Vagina (tissue), 2 donors: ENCODE measurements around the gene CFAP74. TPM values are rescaled to one million over a fixed set of nuclear protein-coding genes. Genes with fewer than 3 reads are reported as not detected.
A peak's percentile ranks its signal among the peaks of the same experiment; 100 is the strongest.

Experiments used
- DNase-seq, 2 donors: peaks; one replicate each; pipeline ENCODE4 v3.0.0-alpha.2; 2017; ENCODE audit errors: extremely low spot score in 2 of 2
- H3K27ac ChIP-seq: fragments of 200-600 bp; sonication (generic); one replicate; pipeline ENCODE4 v1.5.1; 2019
- H3K27me3 ChIP-seq: fragments of 200-600 bp; sonication (generic); one replicate; pipeline ENCODE4 v1.5.1; 2019
- H3K36me3 ChIP-seq, 2 donors: fragments of 200-600 bp; sonication (generic); one replicate each; pipeline ENCODE4 v1.5.1; 2017 to 2019
- H3K4me1 ChIP-seq: fragments of 200-600 bp; sonication (generic); one replicate; pipeline ENCODE4 v1.5.1; 2019
- H3K4me3 ChIP-seq, 2 donors: fragments of 200-600 bp; sonication (generic); 1 replicate in 1 of 2; 2 replicates in 1 of 2; pipeline ENCODE4 v1.5.1; 2016 to 2019
- H3K9me3 ChIP-seq: fragments of 200-600 bp; sonication (generic); one replicate; pipeline ENCODE4 v1.5.1; 2019
- POLR2A ChIP-seq, 2 donors: fragments of 450-650 bp; IDR thresholded peaks; one replicate each; pipeline ENCODE4 v1.6.1; 2017; ENCODE audit warnings: antibody characterized with exemption in 2 of 2, mild to moderate bottlenecking in 2 of 2, moderate library complexity in 2 of 2
- POLR2AphosphoS5 ChIP-seq, 2 donors: sonication (generic); formaldehyde crosslinking; IDR thresholded peaks; one replicate each; pipeline ENCODE4 v1.9.0; 2017; ENCODE audit warnings: antibody characterized with exemption in 2 of 2, mild to moderate bottlenecking in 2 of 2, low read depth in 1 of 2; ENCODE audit not compliant: insufficient read depth in 1 of 2
- intact Hi-C: fragments of 100-400 bp; cut with DNase I; formaldehyde crosslinking; loops from one replicate; pipeline ENCODE4 v1.15.1; 2023
- total RNA-seq: library from RNA; depleted of rRNA; stranded (reverse); fragments of >200 nt; gene quantifications from one replicate; pipeline ENCODE4 v1.2.3, GENCODE V29; 2016
- TF ChIP-seq, protein P1 (sequence below), 3 experiments: fragments of 450-650 bp in 2 of 3; fragments of 200-600 bp in 1 of 3; sonication (generic) in 1 of 3; IDR thresholded peaks; one replicate each; pipeline ENCODE4 v1.5.1; 2017 to 2019; ENCODE audit warnings: antibody characterized with exemption in 3 of 3, mild to moderate bottlenecking in 2 of 3, moderate library complexity in 2 of 3

Gene CFAP74
- total RNA-seq, 1 donor from 2014 or later: not detected

DNA sequence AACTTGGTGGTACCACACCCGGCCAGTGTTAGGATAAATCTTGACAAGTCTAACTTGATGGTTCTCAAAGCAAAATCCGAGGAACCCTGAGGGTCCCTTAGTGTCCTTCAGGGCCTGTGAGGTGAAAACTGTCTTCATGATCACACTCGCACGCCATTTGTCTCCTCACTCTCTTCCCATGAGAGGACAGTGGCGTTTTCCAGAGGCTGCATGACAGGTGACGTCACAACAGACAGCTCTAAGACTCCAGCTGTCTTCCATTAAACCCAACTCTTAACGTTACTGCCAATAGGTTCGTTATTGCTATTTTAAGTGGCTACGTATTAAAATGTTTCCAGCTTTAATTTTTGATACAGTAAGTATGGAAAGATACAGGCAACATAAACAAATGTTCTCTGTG lies 13.8 kb downstream of the CFAP74 start:
- no peak for DNase-seq
- Histone ChIP-seq H3K36me3 (no peaks in the 10 kb centered on the region), H3K9me3 (no peaks in the 10 kb centered on the region), H3K4me3 (no peak overlapping the region), H3K27me3 (no peaks in the 10 kb centered on the region), H3K27ac (peak overlapping the region; percentile 70), H3K4me1 (peaks cover 23% of the 10 kb centered on the region)
- TF ChIP-seq, protein P1, sequence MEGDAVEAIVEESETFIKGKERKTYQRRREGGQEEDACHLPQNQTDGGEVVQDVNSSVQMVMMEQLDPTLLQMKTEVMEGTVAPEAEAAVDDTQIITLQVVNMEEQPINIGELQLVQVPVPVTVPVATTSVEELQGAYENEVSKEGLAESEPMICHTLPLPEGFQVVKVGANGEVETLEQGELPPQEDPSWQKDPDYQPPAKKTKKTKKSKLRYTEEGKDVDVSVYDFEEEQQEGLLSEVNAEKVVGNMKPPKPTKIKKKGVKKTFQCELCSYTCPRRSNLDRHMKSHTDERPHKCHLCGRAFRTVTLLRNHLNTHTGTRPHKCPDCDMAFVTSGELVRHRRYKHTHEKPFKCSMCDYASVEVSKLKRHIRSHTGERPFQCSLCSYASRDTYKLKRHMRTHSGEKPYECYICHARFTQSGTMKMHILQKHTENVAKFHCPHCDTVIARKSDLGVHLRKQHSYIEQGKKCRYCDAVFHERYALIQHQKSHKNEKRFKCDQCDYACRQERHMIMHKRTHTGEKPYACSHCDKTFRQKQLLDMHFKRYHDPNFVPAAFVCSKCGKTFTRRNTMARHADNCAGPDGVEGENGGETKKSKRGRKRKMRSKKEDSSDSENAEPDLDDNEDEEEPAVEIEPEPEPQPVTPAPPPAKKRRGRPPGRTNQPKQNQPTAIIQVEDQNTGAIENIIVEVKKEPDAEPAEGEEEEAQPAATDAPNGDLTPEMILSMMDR (IDR thresholded peaks at IDR 0.05): no peak
- TF ChIP-seq POLR2AphosphoS5 (IDR thresholded peaks at IDR 0.05; ENCODE audit: insufficient read depth in 1 of 2, low read depth in 1 of 2): no peak
- no peak for TF ChIP-seq POLR2A (IDR thresholded peaks at IDR 0.05)
- intact Hi-C loops: no loop called here

DNA sequence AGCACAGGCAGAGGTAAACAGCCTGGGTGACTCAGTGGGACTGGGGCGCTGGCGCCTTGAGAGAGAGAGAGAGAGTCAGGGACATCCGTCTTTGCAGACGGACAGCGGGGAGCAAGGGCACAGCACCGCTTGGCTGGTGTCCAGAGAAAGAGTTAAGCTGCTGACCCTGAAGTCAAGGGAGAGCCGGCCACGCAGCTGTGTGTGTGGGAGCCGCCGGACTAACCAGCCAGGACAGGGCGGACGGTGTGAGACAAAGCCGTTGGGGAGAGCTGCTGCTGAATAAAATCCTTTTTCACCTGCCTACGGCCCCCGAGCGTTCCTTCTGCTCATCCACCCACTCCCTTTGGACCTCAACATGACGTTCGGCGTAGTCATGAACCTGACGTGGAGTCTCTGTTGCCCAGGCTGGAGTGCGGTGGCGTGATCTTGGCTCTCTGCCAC lies 14.5 kb downstream of the CFAP74 start:
- Histone ChIP-seq H3K27me3 (no peaks in the 10 kb centered on the region), H3K36me3 (no peaks in the 10 kb centered on the region), H3K9me3 (no peaks in the 10 kb centered on the region), H3K4me1 (peaks cover 23% of the 10 kb centered on the region), H3K27ac (peak overlapping the region; percentile 70), H3K4me3 (no peak overlapping the region)
- no peak for DNase-seq
- intact Hi-C loops: no loop called here
- TF ChIP-seq POLR2A (IDR thresholded peaks at IDR 0.05) (no peak), POLR2AphosphoS5 (IDR thresholded peaks at IDR 0.05; ENCODE audit: insufficient read depth in 1 of 2, low read depth in 1 of 2) (no peak)
- TF ChIP-seq, protein P1 (IDR thresholded peaks at IDR 0.05): no peak

DNA sequence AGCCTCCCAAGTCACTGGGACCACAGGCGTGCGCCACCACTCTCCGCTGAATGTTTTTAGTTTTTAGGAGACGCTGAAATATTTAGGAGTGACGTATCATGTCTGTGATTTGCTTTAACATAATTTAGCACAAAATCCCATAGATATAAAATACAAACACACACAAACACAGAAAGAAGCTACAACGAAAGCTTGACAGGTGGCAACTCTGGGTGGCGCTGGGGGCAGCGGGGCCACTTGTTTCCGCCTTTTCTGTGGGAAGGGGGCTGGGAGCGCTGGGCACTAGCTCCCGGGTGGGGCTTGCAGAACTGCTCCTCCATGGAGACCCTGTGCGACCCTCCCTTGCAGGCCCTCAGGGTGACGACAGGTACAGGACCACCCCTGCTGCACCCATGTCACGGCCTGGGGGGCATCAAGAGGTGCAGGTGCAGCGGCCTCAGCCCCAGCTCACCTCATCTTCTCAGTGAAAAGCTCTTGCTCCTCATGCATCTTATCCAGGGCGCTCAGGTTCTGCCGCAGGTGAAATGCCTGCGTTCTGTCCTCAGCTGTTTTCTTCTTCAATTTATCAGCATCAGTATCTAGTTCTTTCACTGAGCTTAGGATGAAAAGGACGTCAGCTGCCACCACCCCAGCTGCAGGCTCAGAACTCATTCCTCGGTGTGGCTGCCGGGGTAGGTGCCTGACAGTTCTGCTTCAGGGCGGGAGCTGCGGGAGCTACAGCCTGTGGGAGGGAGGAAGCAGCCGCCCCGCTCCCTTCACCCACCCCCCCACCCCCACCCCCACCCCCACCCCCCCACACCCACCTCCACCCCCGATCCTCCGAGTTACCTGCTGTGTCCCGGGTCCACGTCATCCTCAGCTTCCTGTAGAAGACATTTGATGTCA lies 15.3 kb downstream of the CFAP74 start:
- intact Hi-C loops: no loop called here
- Histone ChIP-seq H3K27me3 (no peaks in the 10 kb centered on the region), H3K4me1 (peaks cover 23% of the 10 kb centered on the region), H3K27ac (no peak overlapping the region), H3K36me3 (no peaks in the 10 kb centered on the region), H3K9me3 (no peaks in the 10 kb centered on the region), H3K4me3 (no peak overlapping the region)
- TF ChIP-seq POLR2A (IDR thresholded peaks at IDR 0.05) (no peak), POLR2AphosphoS5 (IDR thresholded peaks at IDR 0.05; ENCODE audit: insufficient read depth in 1 of 2, low read depth in 1 of 2) (no peak)
- TF ChIP-seq, protein P1 (IDR thresholded peaks at IDR 0.05): no peak
- DNase-seq: no peak

DNA sequence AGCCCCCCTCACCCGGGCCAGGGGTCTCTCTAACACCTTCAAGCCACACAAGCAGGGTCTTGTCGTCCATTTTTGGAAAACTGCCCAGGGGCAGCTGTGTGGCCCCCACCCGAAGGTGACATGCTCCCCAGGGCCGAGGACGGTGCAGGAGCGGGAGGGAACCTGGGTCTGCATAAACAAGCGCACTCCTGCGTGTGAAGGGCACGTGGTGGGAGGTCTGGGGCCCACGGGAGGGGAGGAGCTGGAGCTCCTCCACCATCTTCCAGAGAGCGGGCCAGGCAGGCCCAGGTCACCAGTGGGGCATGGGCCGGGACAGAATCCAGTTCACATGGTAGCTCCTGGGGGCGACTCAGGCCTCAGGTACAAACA lies 16.5 kb downstream of the CFAP74 start:
- intact Hi-C loops: no loop called here
- no peak for DNase-seq

More for the DNA sequence above, 16.5 kb downstream of the CFAP74 start:
- TF ChIP-seq POLR2AphosphoS5 (IDR thresholded peaks at IDR 0.05; ENCODE audit: insufficient read depth in 1 of 2, low read depth in 1 of 2) (no peak), POLR2A (IDR thresholded peaks at IDR 0.05) (no peak)
- TF ChIP-seq, protein P1 (IDR thresholded peaks at IDR 0.05): no peak
- H3K4me1 ChIP-seq: peaks cover 23% of the 10 kb centered on the region
- H3K36me3 ChIP-seq: no peaks in the 10 kb centered on the region
- no peak overlapping the region for H3K27ac ChIP-seq
- H3K9me3 ChIP-seq: no peaks in the 10 kb centered on the region
- H3K27me3 ChIP-seq: no peaks in the 10 kb centered on the region
- no peak overlapping the region for H3K4me3 ChIP-seq
